CD4-positive, alpha-beta T cell (primary cell): ENCODE results near the gene PAMR1. TPM values are rescaled to one million over a fixed set of nuclear protein-coding genes. Genes with fewer than 3 reads are reported as not detected.

Source experiments
- ATAC-seq: fragments of 200-7000 bp; cut with Tn5 transposase; one replicate; pipeline ENCODE4 v1.10.0; 2022; ENCODE audit warnings: mild to moderate bottlenecking; ENCODE audit not compliant: poor library complexity
- CTCF ChIA-PET: fragments of 350-600 bp; sonication (Branson Sonifier 250); formaldehyde crosslinking; loops from one replicate; lab custom pipeline; 2021; ENCODE audit warnings: antibody characterized with exemption, inconsistent platforms; lab: Charles Lee
- POLR2A ChIA-PET: fragments of 350-600 bp; sonication (Branson Sonifier 250); formaldehyde crosslinking; loops from one replicate; lab custom pipeline; 2021; ENCODE audit warnings: antibody characterized with exemption, inconsistent platforms; lab: Charles Lee
- DNase-seq, 14 experiments: peaks; one replicate each; pipeline ENCODE4 v3.0.0-alpha.2; 2013 to 2020; ENCODE audit warnings: mixed read lengths in 2 of 14
- H3K27ac ChIP-seq, 2 donors: one replicate each; pipeline versions ENCODE4 v1.5.1 to v1.7.0; 2013; ENCODE audit warnings: low read length in 2 of 2, low read depth in 1 of 2, mild to moderate bottlenecking in 1 of 2
- H3K27me3 ChIP-seq, 2 experiments: 1 replicate in 1 of 2; 2 replicates in 1 of 2; pipeline versions ENCODE4 v1.6.1 to v1.7.0; 2013; ENCODE audit warnings: low read length in 2 of 2, control low read depth in 1 of 2, mild to moderate bottlenecking in 1 of 2, moderate library complexity in 1 of 2; ENCODE audit not compliant: insufficient read depth in 2 of 2, control insufficient read depth in 1 of 2
- H3K36me3 ChIP-seq: one replicate; pipeline ENCODE4 v1.6.1; 2013; ENCODE audit warnings: low read length, control low read depth; ENCODE audit not compliant: insufficient read depth
- H3K4me1 ChIP-seq: one replicate; pipeline ENCODE4 v1.6.1; 2013; ENCODE audit warnings: low read length, control low read depth; ENCODE audit not compliant: insufficient read depth
- H3K4me3 ChIP-seq: one replicate; pipeline ENCODE4 v1.5.1; 2013; ENCODE audit warnings: mild to moderate bottlenecking, low read length, moderate library complexity
- H3K9me3 ChIP-seq, 2 experiments: 1 replicate in 1 of 2; 2 replicates in 1 of 2; pipeline versions ENCODE4 v1.6.1 to v1.7.0; 2013; ENCODE audit warnings: low read length in 2 of 2, mild to moderate bottlenecking in 2 of 2, control low read depth in 1 of 2, moderate library complexity in 1 of 2; ENCODE audit not compliant: control insufficient read depth in 1 of 2, insufficient read depth in 1 of 2
- H3K27ac Mint-ChIP-seq: one replicate; pipeline ENCODE4 v1.8.0; 2020; ENCODE audit warnings: mixed read lengths
- H3K27me3 Mint-ChIP-seq: one replicate; pipeline ENCODE4 v1.8.0; 2021; ENCODE audit warnings: mixed read lengths
- H3K36me3 Mint-ChIP-seq: one replicate; pipeline ENCODE4 v1.8.0; 2021; ENCODE audit warnings: low read depth, mixed read lengths
- H3K4me1 Mint-ChIP-seq: one replicate; pipeline ENCODE4 v1.8.0; 2021; ENCODE audit warnings: low read depth, mixed read lengths
- H3K4me3 Mint-ChIP-seq: one replicate; pipeline ENCODE4 v1.8.0; 2020; ENCODE audit warnings: mild to moderate bottlenecking, mixed read lengths
- H3K9me3 Mint-ChIP-seq: one replicate; pipeline ENCODE4 v1.8.0; 2020; ENCODE audit warnings: mixed read lengths
- intact Hi-C, 2 experiments: fragments of 100-400 bp; cut with DNase I in 1 of 2; cut with micrococcal nuclease in 1 of 2; formaldehyde crosslinking; loops; one replicate each; pipeline versions ENCODE4 v1.15.1 to v1.9.0; 2023 to 2025; cut with DNase I, micrococcal nuclease
- total RNA-seq, 174 experiments: library from RNA in 2 of 174; stranded (reverse) in 2 of 174; gene quantifications; one replicate each; pipeline ENCODE4 v1.2.3 and lab custom pipeline; 2021 to 2026
- TF ChIP-seq, protein P1 (sequence below): fragments of 200-600 bp; IDR thresholded peaks from one replicate; pipeline ENCODE4 v1.8.0; 2022; ENCODE audit warnings: antibody characterized with exemption, mild to moderate bottlenecking

PAMR1 gene
- total RNA-seq, 2 experiments from 2014 or later = not detected

DNA sequence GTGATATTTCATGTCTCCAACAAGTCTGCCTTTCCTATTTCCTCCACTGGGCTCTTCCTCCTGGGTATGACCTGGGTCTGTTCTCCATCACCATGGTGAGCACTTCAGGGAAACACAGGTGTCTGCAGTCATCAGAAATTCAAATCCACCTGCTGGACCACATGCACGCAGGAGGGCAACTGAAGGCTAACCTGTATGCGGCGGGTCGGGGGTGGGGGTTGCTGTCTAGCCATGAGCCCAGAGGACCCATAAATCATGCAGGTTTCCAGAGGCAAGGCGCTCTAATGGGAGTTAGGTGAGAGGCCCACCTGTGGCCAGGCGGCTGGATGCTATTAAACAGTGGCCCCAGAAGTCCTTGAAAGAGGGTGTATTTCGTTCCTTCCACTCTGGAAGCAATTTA, 11.1 kb upstream of the PAMR1 start:
- no peak for DNase-seq
- Mint-ChIP-seq H3K36me3 (no peaks in the 10 kb centered on the region), H3K27ac (no peak overlapping the region), H3K9me3 (no peaks in the 10 kb centered on the region), H3K27me3 (peaks cover 33% of the 10 kb centered on the region), H3K4me1 (no peaks in the 10 kb centered on the region), H3K4me3 (no peak overlapping the region)
- ChIA-PET POLR2A (no interaction called here), CTCF (no interaction called here)
- Histone ChIP-seq H3K4me1 (no peaks in the 10 kb centered on the region), H3K27me3 (peaks cover 0 to 6% of the 10 kb centered on the region in 2 experiments), H3K9me3 (no peaks in the 10 kb centered on the region), H3K36me3 (no peaks in the 10 kb centered on the region), H3K4me3 (no peak overlapping the region), H3K27ac (no peak overlapping the region)
- intact Hi-C loops = no loop called here
- TF ChIP-seq, protein P1, sequence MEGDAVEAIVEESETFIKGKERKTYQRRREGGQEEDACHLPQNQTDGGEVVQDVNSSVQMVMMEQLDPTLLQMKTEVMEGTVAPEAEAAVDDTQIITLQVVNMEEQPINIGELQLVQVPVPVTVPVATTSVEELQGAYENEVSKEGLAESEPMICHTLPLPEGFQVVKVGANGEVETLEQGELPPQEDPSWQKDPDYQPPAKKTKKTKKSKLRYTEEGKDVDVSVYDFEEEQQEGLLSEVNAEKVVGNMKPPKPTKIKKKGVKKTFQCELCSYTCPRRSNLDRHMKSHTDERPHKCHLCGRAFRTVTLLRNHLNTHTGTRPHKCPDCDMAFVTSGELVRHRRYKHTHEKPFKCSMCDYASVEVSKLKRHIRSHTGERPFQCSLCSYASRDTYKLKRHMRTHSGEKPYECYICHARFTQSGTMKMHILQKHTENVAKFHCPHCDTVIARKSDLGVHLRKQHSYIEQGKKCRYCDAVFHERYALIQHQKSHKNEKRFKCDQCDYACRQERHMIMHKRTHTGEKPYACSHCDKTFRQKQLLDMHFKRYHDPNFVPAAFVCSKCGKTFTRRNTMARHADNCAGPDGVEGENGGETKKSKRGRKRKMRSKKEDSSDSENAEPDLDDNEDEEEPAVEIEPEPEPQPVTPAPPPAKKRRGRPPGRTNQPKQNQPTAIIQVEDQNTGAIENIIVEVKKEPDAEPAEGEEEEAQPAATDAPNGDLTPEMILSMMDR = no peak
- ATAC-seq = no peak

- TF ChIP-seq, protein P1 = no peak
- Histone ChIP-seq H3K27ac (no peak overlapping the region), H3K4me3 (no peak overlapping the region), H3K27me3 (peaks cover 16 to 28% of the 10 kb centered on the region in 2 experiments), H3K36me3 (no peaks in the 10 kb centered on the region), H3K9me3 (no peaks in the 10 kb centered on the region), H3K4me1 (no peaks in the 10 kb centered on the region)
- H3K27me3 Mint-ChIP-seq = peaks cover 43% of the 10 kb centered on the region
- ChIA-PET CTCF (no interaction called here), POLR2A (no interaction called here)
- no peak for DNase-seq
- H3K27ac Mint-ChIP-seq = no peak overlapping the region
- H3K36me3 Mint-ChIP-seq = no peaks in the 10 kb centered on the region
- H3K4me3 Mint-ChIP-seq = no peak overlapping the region
- intact Hi-C loops = no loop called here
- no peaks in the 10 kb centered on the region for H3K4me1 Mint-ChIP-seq
- H3K9me3 Mint-ChIP-seq = no peaks in the 10 kb centered on the region
- ATAC-seq = no peak
These were observed 5.8 kb upstream of the PAMR1 start for GRCh38 chr11:35531246-35531645.

- no peak for ATAC-seq
- Histone ChIP-seq H3K27me3 (peaks cover 25 to 40% of the 10 kb centered on the region in 2 experiments), H3K27ac (no peak overlapping the region), H3K4me3 (no peak overlapping the region), H3K36me3 (no peaks in the 10 kb centered on the region), H3K4me1 (peaks cover 6% of the 10 kb centered on the region), H3K9me3 (peaks cover 0 to 8% of the 10 kb centered on the region in 2 experiments)
- Mint-ChIP-seq H3K4me1 (no peaks in the 10 kb centered on the region), H3K9me3 (no peaks in the 10 kb centered on the region), H3K4me3 (no peak overlapping the region), H3K36me3 (no peaks in the 10 kb centered on the region), H3K27ac (no peak overlapping the region), H3K27me3 (peaks cover 52% of the 10 kb centered on the region)
- intact Hi-C loops = no loop called here
- TF ChIP-seq, protein P1 = no peak
- DNase-seq = no peak
- CTCF ChIA-PET = no interaction called here
- POLR2A ChIA-PET = no interaction called here
These were observed 4.6 kb upstream of the PAMR1 start for GRCh38 chr11:35529971-35530495.
